PC-9 (cell line): ENCODE results near the gene SMIM10L2A. TPM values are rescaled to one million over a fixed set of nuclear protein-coding genes. Genes with fewer than 3 reads are reported as not detected.
"Not testable (repeated sequence)": the region's sequence is repeated elsewhere in the genome, so short reads cannot be mapped to it uniquely, and the experiment has no call there.

Source experiments
- BruUV-seq: library from RNA; stranded (reverse); fragments of 400-500 nt; replicated peaks from 2 replicates; lab custom pipeline; 2021; lab: Mats Ljungman, UMichigan
- CTCF ChIA-PET: fragments of 300-600 bp; sonication (Branson Sonifier 250); formaldehyde crosslinking; loops from one replicate; lab custom pipeline; 2022; ENCODE audit warnings: antibody characterized with exemption; lab: Charles Lee
- POLR2A ChIA-PET: fragments of 300-600 bp; sonication (Branson Sonifier 250); formaldehyde crosslinking; loops from one replicate; lab custom pipeline; 2022; ENCODE audit warnings: antibody characterized with exemption; ENCODE audit not compliant: unreplicated experiment; lab: Charles Lee
- DNase-seq, 2 experiments: peaks; one replicate each; pipeline versions ENCODE4 v3.0.0 to v3.0.0-alpha.2; 2015 to 2022; ENCODE audit warnings: mixed read lengths in 1 of 2
- H2AFZ ChIP-seq: fragments of 200-600 bp; sonication (generic); 2 replicates; pipeline ENCODE4 v1.8.1; 2017; ENCODE audit warnings: antibody characterized with exemption
- H3F3A ChIP-seq: fragments of 200-600 bp; sonication (generic); 2 replicates; pipeline ENCODE4 v1.8.1; 2017; ENCODE audit warnings: antibody characterized with exemption, mild to moderate bottlenecking, low read depth; ENCODE audit not compliant: insufficient read depth
- H3K27ac ChIP-seq: fragments of 200-600 bp; sonication (generic); 2 replicates; pipeline ENCODE4 v1.6.1; 2016; ENCODE audit warnings: mixed run types
- H3K27me3 ChIP-seq: fragments of 200-600 bp; sonication (generic); 2 replicates; pipeline ENCODE4 v1.6.1; 2016; ENCODE audit warnings: low read depth, mixed run types; ENCODE audit not compliant: insufficient read depth
- H3K36me3 ChIP-seq: fragments of 200-600 bp; sonication (generic); 2 replicates; pipeline ENCODE4 v1.6.1; 2016; ENCODE audit warnings: low read depth, mixed run types
- H3K4me1 ChIP-seq: fragments of 200-600 bp; sonication (generic); replicated peaks from 2 replicates; pipeline ENCODE4 v1.6.1; 2016; ENCODE audit warnings: mixed run types; ENCODE audit not compliant: insufficient read depth
- H3K4me2 ChIP-seq: fragments of 200-600 bp; sonication (generic); 2 replicates; pipeline ENCODE4 v1.6.1; 2017; ENCODE audit warnings: mixed run types
- H3K4me3 ChIP-seq: fragments of 200-600 bp; sonication (generic); 2 replicates; pipeline ENCODE4 v1.6.1; 2016; ENCODE audit warnings: mixed run types
- H3K79me2 ChIP-seq: fragments of 200-600 bp; sonication (generic); 2 replicates; pipeline ENCODE4 v1.6.1; 2017; ENCODE audit warnings: low read depth, mixed run types
- H3K9me2 ChIP-seq: fragments of 200-600 bp; sonication (generic); 2 replicates; pipeline ENCODE4 v1.8.1; 2017; ENCODE audit warnings: mild to moderate bottlenecking; ENCODE audit not compliant: insufficient read depth
- H3K9me3 ChIP-seq: fragments of 200-600 bp; sonication (generic); 2 replicates; pipeline ENCODE4 v1.8.1; 2016; ENCODE audit warnings: low read depth; ENCODE audit not compliant: insufficient read depth
- H4K20me1 ChIP-seq: fragments of 200-600 bp; sonication (generic); 2 replicates; pipeline ENCODE4 v1.8.1; 2017; ENCODE audit not compliant: insufficient read depth
- CTCF ChIP-seq: fragments of 200-600 bp; sonication (generic); conservative IDR thresholded peaks from 2 replicates; pipeline ENCODE4 v1.6.1; 2017; ENCODE audit warnings: mixed run types, antibody characterized with exemption, mild to moderate bottlenecking, moderate library complexity
- EZH2 ChIP-seq: fragments of 200-600 bp; sonication (generic); IDR thresholded peaks from 2 replicates; pipeline ENCODE4 v1.8.0; 2017; ENCODE audit warnings: antibody characterized with exemption, low read depth
- intact Hi-C: fragments of 100-400 bp; cut with micrococcal nuclease; formaldehyde crosslinking; loops from one replicate; pipeline ENCODE4 v1.10.0; 2022; ENCODE audit not compliant: unreplicated experiment
- total RNA-seq: library from RNA; stranded (reverse); gene quantifications from 2 replicates; pipeline ENCODE4 v1.2.3, GENCODE V29; 2021

SMIM10L2A gene
- total RNA-seq, 1 experiment from 2014 or later = not detected

GRCh38 chrX:135396566-135396965 lies 25.2 kb upstream of the SMIM10L2A start:
- Histone ChIP-seq H3K27me3 (peaks cover 36% of the 10 kb centered on the region), H2AFZ (no peak overlapping the region), H3K79me2 (no peaks in the 10 kb centered on the region), H3K36me3 (no peaks in the 10 kb centered on the region), H3K4me1 (no peaks in the 10 kb centered on the region), H4K20me1 (no peaks in the 10 kb centered on the region), H3K27ac (no peak overlapping the region), H3K4me3 (no peak overlapping the region), H3F3A (no peaks in the 10 kb centered on the region), H3K9me3 (no peaks in the 10 kb centered on the region), H3K9me2 (no peaks in the 10 kb centered on the region), H3K4me2 (no peak overlapping the region)
- no peak for DNase-seq
- TF ChIP-seq CTCF (no peak), EZH2 (no peak)
- no TSS peak for BruUV-seq
- intact Hi-C loops = no loop called here
- ChIA-PET POLR2A (no interaction called here), CTCF (no interaction called here)

GRCh38 chrX:135397652-135398051 lies 24.1 kb upstream of the SMIM10L2A start:
- ChIA-PET POLR2A (no interaction called here), CTCF (no interaction called here)
- Histone ChIP-seq H3K4me3 (no peak overlapping the region), H3K9me3 (no peaks in the 10 kb centered on the region), H4K20me1 (no peaks in the 10 kb centered on the region), H3K79me2 (no peaks in the 10 kb centered on the region), H3K4me1 (no peaks in the 10 kb centered on the region), H3K36me3 (no peaks in the 10 kb centered on the region), H2AFZ (no peak overlapping the region), H3K27ac (no peak overlapping the region), H3K27me3 (peaks cover 43% of the 10 kb centered on the region), H3K4me2 (no peak overlapping the region), H3F3A (no peaks in the 10 kb centered on the region), H3K9me2 (no peaks in the 10 kb centered on the region)
- intact Hi-C loops = no loop called here
- no peak for DNase-seq
- BruUV-seq = no TSS peak
- TF ChIP-seq EZH2 = no peak
- no peak for TF ChIP-seq CTCF

GRCh38 chrX:135403374-135403773 lies 18.4 kb upstream of the SMIM10L2A start:
- Histone ChIP-seq H3K4me3 (no peak overlapping the region), H3K9me3 (no peaks in the 10 kb centered on the region), H3K79me2 (no peaks in the 10 kb centered on the region), H3F3A (no peaks in the 10 kb centered on the region), H4K20me1 (no peaks in the 10 kb centered on the region), H3K27me3 (peaks cover 62% of the 10 kb centered on the region), H2AFZ (no peak overlapping the region), H3K9me2 (no peaks in the 10 kb centered on the region), H3K36me3 (no peaks in the 10 kb centered on the region), H3K27ac (no peak overlapping the region), H3K4me2 (no peak overlapping the region), H3K4me1 (no peaks in the 10 kb centered on the region)
- intact Hi-C loops = no loop called here
- TF ChIP-seq CTCF (no peak), EZH2 (no peak)
- POLR2A ChIA-PET = no interaction called here
- CTCF ChIA-PET = no interaction called here
- DNase-seq = no peak
- no TSS peak for BruUV-seq

- H3K4me2 ChIP-seq, H2AFZ ChIP-seq, H3F3A ChIP-seq, H3K9me2 ChIP-seq, H3K4me3 ChIP-seq, CTCF ChIA-PET, POLR2A ChIA-PET, H3K27ac ChIP-seq, DNase-seq, H4K20me1 ChIP-seq, intact Hi-C loops, H3K79me2 ChIP-seq, BruUV-seq, H3K4me1 ChIP-seq, H3K36me3 ChIP-seq, H3K9me3 ChIP-seq: not testable (repeated sequence)
- H3K27me3 ChIP-seq = peaks cover 32% of the 10 kb centered on the region
Observed at GRCh38 chrX:135406428-135406827, 15.3 kb upstream of the SMIM10L2A start.
